HG02885 (cell line): ENCODE data around the gene IGSF9.

ENCODE experiments used
- ATAC-seq: cut with Tn5 transposase; IDR thresholded peaks from one replicate; pipeline ENCODE4 v1.9.1; 2021; ENCODE audit warnings: mild to moderate bottlenecking; ENCODE audit not compliant: unreplicated experiment, poor library complexity

The IGSF9 gene

DNA sequence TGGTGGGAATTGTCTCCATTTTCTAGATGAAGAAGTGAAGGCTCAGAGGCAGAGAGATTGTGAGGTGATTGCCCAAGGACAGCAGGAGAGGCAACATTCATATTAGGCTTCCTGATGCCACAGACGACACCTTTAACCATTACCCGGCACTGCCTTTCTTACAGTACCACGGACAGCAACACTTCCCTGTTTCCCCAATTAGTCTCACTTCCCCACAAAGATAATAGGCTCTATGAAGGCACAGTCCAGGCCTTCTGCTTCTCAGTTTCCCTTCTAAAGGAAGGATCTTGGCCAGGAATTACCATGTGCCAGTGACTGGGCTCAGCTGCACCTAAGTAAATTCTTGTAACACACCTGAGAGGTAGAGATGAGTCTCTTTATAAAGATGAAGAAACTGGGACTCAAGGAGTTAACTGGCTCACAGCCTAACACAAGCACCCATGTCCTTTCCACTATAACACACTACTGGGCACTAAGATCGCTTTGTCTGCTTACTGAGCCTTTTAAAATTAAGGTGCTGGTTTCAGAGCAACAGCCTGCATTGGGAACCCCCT lies 9.6 kb downstream of the IGSF9 start:
- ATAC-seq: no peak

DNA sequence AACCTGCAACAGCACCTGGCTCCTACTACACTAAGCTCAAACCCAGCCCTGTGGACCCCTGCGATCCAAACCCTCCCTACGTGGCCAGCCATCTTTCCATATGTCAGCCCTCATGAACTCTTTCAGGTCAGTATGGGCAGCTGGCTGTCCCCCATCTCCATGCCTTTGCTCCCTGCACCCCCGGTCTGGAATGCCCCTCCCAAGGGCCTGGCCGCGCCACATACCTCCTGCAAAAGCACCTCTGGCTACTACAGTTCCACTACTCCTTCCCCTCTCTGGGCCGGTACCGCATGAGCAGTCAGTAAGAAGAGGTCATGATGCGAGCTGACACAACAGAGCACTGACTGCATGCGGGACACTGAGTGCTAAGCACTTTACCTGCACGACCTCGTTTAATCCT lies 10.1 kb downstream of the IGSF9 start:
- ATAC-seq: no peak

DNA sequence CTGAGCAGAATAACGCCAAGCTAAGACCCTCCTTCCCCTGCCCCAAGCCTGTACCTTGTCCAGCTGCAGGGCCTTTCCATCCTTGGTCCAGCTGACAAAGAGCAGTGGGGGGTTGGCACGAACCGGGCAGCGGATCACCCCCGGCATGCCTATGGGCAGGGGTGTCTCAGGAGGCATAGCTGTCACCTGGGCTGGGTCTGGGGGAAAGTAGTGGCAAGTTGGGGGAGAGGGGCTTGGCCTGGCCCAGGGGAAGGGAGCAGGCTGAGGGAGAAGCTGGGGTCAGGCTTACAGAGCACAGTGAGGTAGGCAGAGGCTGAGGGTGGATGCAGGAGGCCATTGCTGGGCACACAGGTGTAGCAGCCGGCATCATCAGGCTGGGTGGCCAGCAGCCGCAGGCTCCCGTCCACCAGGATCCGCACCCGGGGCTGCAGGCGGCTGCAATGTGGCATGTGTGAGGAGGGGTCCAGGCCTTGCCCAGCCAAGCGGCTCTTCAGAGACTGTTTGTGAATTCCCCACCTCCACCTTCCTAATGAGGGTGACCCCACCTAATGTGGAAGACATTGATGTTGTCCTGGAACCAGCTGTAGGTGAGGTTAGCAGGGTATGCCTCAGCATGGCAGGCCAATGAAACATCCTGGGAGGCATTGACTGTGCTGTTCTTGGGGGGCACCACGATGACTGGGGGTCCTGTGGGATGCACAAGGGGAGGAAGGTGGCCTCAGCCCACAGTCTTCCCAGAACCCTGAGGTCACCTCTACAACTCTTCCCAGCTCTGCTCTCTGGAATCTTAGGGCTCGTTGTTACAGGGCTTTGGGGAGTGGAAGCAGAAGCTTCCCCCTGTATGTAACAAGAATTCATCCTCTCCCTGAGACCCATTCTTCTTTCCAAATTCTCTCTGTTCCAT lies 11.0 kb downstream of the IGSF9 start:
- ATAC-seq: no peak

- no peak for ATAC-seq
These were observed 12.1 kb downstream of the IGSF9 start for GRCh38 chr1:159933347-159933746.

DNA sequence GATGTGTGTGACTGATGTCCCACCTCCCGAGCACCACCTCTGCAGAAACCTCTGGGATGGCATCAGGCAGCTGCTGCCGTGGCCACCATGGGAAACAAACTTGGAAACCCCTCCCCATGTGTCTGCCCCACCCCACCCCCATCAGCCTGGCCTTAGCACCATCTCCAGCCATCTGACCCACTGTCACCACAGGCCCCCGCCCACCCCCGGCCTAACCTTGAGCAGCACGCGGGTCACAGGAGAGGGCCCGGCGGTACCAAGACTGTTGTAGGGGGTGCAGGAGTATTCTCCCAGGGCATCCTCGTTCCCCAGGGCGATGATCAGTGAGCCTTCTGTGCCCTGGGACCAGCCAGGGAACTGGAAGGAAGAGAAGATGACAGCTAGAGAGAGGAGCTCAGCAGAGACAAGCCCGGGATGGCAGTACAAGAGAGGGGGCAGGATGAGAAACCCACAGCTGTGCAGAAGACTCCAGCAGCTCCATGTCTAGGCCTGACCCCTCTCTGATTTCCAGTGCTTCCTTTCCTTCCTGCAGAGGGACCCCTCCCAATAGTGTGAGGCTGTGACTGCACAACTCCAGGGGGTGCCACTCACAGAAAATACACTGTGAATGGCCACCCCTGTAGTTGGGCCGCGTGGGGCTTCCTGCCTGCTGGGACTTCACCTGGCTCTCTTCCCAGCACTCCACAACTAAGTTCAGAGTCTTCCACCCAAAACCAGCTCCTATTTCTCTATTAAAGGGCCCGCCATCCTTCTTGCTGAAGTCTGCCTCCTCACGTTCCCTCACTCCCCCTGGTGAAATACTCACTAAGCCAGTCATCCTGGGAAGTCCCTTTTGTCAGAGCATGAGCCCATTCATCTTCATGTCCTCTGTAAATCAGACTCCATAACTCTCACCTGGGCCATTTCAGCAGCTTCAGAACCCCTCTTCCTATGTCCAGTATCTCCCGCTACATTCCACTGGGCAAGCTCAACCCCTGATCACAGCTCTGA lies 12.8 kb downstream of the IGSF9 start:
- ATAC-seq: no peak

DNA sequence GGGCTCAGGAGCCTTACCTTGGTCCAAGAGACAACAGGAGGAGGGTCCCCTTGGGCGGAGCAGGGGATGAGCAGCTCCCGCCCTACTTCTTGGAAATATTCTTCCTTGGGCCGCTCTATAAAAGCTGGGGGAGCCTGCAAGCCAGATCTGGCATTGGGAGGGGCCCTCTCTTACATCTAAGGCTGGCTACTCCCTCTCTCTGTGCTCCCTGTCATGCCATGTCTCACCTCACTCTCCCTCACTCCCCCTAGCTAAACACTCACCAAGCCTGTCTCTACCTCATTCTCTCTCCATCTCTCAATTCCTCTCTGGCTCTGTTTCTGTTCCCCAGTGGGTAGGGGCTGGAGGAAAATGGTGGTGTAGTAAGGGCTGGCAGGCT lies 13.6 kb downstream of the IGSF9 start:
- ATAC-seq: no peak

DNA sequence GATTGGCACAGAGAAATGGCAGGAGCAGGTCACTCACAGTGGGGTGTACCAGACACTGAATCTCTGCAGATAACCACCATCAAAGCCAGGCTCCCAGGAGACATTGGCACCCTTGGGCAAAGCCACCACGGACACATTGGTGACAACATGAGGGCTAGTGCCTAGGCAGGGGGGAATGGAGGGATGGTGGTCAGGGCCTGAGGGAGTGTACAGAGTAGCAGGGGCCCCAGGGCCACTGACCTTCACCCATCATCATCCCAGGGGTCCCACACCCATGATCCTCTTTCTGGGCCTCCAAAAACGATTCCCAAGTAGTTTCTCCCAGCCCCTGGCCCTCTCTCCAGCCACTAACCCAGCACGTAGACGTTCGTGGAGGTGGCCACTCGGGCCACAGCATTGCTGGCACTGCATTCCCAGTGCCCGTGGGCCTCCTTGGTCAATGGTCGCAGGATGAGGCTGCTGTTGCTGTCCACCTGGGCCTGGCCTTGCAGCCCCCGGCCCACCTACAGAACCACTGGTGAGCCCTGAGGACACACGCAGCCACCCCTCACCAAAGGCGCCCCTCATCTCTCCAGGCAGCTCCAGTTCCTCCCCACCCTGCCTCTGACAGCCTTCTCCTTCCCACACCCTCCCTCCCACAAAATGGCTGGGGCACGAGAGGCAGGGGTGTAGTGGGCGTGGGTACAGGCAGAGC lies 14.2 kb downstream of the IGSF9 start:
- ATAC-seq: no peak

GRCh38 chr1:159930634-159931033 lies 14.8 kb downstream of the IGSF9 start:
- no peak for ATAC-seq

GRCh38 chr1:159930216-159930615 lies 15.2 kb downstream of the IGSF9 start:
- no peak for ATAC-seq

DNA sequence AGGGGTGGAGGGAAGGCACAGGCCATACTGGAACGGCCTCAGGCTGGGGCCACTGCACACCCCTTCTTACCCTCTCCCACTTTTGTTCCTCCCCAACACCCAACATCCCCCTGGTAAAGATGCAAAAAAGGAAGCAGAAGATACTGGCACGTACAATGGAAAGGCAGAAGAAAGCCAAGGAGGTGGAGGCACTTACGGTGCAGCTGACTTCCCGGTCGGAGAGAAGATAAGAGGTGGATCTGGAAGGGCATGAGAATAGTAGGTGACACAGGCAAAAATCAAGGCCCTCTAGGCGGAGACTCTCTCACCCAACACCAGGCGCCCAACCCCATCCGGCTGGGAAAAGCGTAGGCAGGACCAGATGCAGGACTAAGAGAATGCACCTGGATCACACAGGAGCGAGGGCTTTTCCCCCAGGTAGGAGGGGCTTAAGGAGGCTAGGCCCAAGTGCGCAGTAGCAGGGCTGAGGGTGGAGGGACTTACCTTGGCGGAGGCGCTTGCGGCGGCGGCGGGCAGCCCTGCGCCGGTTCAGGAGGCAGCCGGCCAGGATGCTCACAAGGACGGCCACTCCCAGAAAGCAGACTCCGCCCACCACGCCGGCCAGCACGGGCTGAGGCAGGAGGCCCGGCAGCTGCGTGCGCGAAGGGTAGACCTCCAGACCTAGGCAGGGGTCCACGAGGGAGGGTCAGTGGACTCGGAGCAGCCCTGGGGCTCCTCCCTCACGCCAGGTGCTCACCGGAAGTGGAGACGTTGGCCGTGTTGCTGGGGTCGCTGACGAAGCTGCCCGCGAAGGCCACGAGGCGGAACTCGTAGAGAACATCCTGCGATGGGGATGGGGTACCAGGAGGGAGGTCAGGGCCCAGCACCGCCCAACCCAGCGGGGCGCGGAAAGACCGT lies 16.0 kb downstream of the IGSF9 start:
- ATAC-seq: no peak

GRCh38 chr1:159928491-159929050 lies 16.8 kb downstream of the IGSF9 start:
- ATAC-seq: no peak

- ATAC-seq: no peak
These were observed 17.5 kb downstream of the IGSF9 start for GRCh38 chr1:159927849-159928431.

DNA sequence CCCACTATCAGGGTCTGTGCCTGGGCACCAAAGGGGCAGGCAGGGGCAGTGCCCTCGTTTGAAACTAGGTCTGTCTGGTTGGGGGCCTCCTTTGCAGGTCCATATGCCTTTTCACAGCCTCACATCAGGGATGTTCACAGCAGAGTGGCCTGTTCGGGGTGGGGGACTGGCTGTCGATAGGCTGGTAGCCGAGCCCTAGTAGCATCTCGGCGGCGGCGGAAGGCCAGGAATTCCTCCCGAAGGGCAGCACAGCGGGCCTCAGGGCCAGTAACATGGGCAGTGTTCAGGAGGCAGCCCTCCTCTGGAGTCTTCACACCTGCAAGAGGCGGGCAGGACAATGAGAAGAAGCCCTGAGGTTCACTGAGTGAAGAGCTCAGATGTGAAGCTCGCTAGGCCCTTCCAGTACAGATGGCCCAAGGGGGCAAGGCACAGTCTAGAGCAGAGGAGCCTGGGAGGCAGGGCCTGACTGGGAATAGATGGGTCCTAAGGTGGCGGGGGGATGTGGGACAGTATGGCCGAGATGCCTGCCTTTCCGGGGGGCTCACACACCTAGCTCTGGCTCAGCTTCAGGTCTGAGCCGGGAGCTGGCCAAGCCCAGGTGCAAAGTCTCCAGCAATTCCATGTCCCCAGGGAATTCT lies 18.1 kb downstream of the IGSF9 start:
- no peak for ATAC-seq

DNA sequence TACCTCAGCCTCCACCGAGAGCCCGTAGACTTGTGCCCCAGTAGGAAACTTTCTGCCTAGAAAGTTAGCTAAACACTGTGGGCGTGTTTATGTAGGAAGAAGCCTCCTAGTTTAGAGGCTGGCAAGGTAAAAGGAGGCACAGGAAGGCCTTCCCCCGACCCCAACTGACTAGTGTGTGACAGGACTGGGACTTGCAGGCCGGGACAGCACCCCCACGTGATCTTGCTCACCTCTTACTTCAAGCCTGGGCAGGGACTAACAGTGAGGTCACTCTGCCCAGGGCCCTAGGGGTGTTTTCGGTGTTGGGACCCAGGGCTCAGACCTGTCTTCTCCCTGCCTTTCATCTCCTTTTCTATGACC lies 19.7 kb downstream of the IGSF9 start:
- ATAC-seq: peak; percentile 6

DNA sequence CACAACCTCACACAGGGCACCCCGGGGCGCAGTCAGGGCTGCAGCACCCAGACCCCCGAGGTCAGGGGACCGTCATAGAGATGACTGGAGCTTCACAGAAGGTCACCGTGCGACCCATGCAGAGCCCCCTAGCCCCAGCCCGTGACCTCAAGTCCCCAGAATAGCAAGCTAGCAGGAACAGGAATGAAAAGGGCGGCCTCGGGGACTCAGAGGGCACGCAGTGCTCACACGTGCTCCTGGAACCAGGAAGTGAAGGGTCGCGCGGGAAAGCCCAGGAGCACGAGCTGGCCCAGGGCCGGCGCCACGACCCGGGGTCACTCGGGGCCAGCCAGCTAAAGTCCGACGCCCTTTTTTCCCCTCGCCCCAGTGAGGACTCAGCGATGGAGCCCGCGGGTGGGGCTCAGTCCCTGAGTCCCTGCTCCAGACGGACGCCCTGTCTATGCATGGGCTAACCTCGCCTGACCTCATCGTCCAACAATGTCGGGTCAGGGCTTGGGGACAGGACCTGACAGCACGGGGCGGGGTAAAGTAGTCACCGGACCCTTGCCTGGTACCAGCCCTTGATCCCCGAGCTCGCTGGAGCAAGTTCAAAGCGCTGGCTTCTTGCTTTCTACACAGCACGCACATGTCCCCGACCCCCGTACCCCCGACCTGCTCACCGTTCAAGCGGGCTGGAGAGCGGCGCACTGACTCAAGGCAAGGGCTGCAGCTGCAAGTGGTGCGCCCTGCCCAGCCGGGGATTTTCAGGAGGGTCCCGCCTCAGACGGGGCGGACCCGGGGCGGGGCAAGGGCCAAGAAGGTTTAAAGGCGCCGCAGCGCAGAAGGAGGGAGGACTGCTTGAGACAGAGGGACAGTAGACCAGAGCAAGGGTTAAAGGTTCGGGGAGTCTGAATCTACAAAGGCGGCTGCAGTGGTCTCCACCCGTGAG lies 20.4 kb downstream of the IGSF9 start, which contains the start of gene TAGLN2:
Gene TAGLN2, minus strand, starts transcription at position 717 of the 928 bp plus-strand sequence. CDS start 4,998 bp downstream, outside the sequence.
- ATAC-seq: peak; percentile 72

GRCh38 chr1:159924025-159924790 lies 21.2 kb downstream of the IGSF9 start:
- no peak for ATAC-seq
